Duodenal mucosa (tissue), 2 donors: Measurements from ENCODE around the gene ATF5.

ENCODE experiments used
- H3K27ac ChIP-seq: one replicate; pipeline ENCODE4 v1.7.0; 2013; ENCODE audit warnings: low read depth, low read length
- H3K27me3 ChIP-seq, 2 donors: one replicate each; pipeline ENCODE4 v1.7.0; 2013; ENCODE audit warnings: low read length in 2 of 2, control low read depth in 1 of 2; ENCODE audit not compliant: insufficient read depth in 2 of 2, control insufficient read depth in 1 of 2
- H3K36me3 ChIP-seq, 2 donors: one replicate each; pipeline ENCODE4 v1.7.0; 2013; ENCODE audit warnings: low read length in 2 of 2, control low read depth in 1 of 2; ENCODE audit not compliant: insufficient read depth in 2 of 2, control insufficient read depth in 1 of 2
- H3K4me1 ChIP-seq, 2 donors: one replicate each; pipeline ENCODE4 v1.7.0; 2013; ENCODE audit warnings: low read length in 2 of 2, control low read depth in 1 of 2; ENCODE audit not compliant: insufficient read depth in 2 of 2, control insufficient read depth in 1 of 2
- H3K4me3 ChIP-seq, 2 donors: one replicate each; pipeline ENCODE4 v1.7.0; 2013; ENCODE audit warnings: low read length in 2 of 2, low read depth in 1 of 2
- H3K9ac ChIP-seq, 2 donors: one replicate each; pipeline ENCODE4 v1.7.0; 2013; ENCODE audit warnings: low read length in 2 of 2, low read depth in 1 of 2
- H3K9me3 ChIP-seq, 2 donors: one replicate each; pipeline ENCODE4 v1.7.0; 2013; ENCODE audit warnings: low read length in 2 of 2, control low read depth in 1 of 2; ENCODE audit not compliant: control insufficient read depth in 1 of 2

The ATF5 gene

GRCh38 chr19:49911381-49912145 is 17.4 kb upstream of the ATF5 start:
- Histone ChIP-seq H3K27me3 (no peaks in the 10 kb centered on the region), H3K9me3 (no peaks in the 10 kb centered on the region), H3K4me1 (peaks cover 4 to 11% of the 10 kb centered on the region in 2 donors), H3K4me3 (no peak overlapping the region), H3K9ac (no peak overlapping the region), H3K27ac (no peak overlapping the region), H3K36me3 (peaks cover 31 to 62% of the 10 kb centered on the region in 2 donors)

GRCh38 chr19:49912965-49913685 is 15.9 kb upstream of the ATF5 start:
- Histone ChIP-seq H3K9me3 (no peaks in the 10 kb centered on the region), H3K4me1 (peaks cover 4 to 11% of the 10 kb centered on the region in 2 donors), H3K36me3 (peaks cover 19 to 58% of the 10 kb centered on the region in 2 donors), H3K9ac (no peak overlapping the region), H3K4me3 (no peak overlapping the region), H3K27ac (no peak overlapping the region), H3K27me3 (no peaks in the 10 kb centered on the region)

- Histone ChIP-seq H3K27ac (no peak overlapping the region), H3K27me3 (no peaks in the 10 kb centered on the region), H3K36me3 (peaks cover 15 to 52% of the 10 kb centered on the region in 2 donors), H3K4me3 (no peak overlapping the region), H3K9me3 (no peaks in the 10 kb centered on the region), H3K9ac (no peak overlapping the region), H3K4me1 (peaks cover 4 to 11% of the 10 kb centered on the region in 2 donors)
These were observed 15.3 kb upstream of the ATF5 start for GRCh38 chr19:49913720-49914119.

- peaks cover 4 to 11% of the 10 kb centered on the region in 2 donors for H3K4me1 ChIP-seq
These were observed 13.7 kb upstream of the ATF5 start for GRCh38 chr19:49915271-49915670.

GRCh38 chr19:49916839-49917733 is 11.9 kb upstream of the ATF5 start:
- H3K27ac ChIP-seq: no peak overlapping the region

More at GRCh38 chr19:49915271-49915670, 13.7 kb upstream of the ATF5 start:
- H3K27ac ChIP-seq: no peak overlapping the region
- H3K9ac ChIP-seq: no peak overlapping the region
- no peak overlapping the region for H3K4me3 ChIP-seq
- H3K27me3 ChIP-seq: no peaks in the 10 kb centered on the region
- H3K9me3 ChIP-seq: no peaks in the 10 kb centered on the region
- H3K36me3 ChIP-seq: peaks cover 15 to 43% of the 10 kb centered on the region in 2 donors

GRCh38 chr19:49918089-49918488 is 10.9 kb upstream of the ATF5 start:
- Histone ChIP-seq H3K9me3 (no peaks in the 10 kb centered on the region), H3K27me3 (no peaks in the 10 kb centered on the region), H3K36me3 (peaks cover 16 to 63% of the 10 kb centered on the region in 2 donors), H3K9ac (no peak overlapping the region), H3K4me3 (no peak overlapping the region), H3K4me1 (no peaks in the 10 kb centered on the region), H3K27ac (no peak overlapping the region)

More at GRCh38 chr19:49916839-49917733, 11.9 kb upstream of the ATF5 start:
- H3K36me3 ChIP-seq: peaks cover 15 to 60% of the 10 kb centered on the region in 2 donors
- H3K4me3 ChIP-seq: no peak overlapping the region
- H3K9ac ChIP-seq: no peak overlapping the region
- no peaks in the 10 kb centered on the region for H3K27me3 ChIP-seq
- no peaks in the 10 kb centered on the region for H3K9me3 ChIP-seq
- H3K4me1 ChIP-seq: no peaks in the 10 kb centered on the region

- Histone ChIP-seq H3K4me1 (no peaks in the 10 kb centered on the region), H3K27ac (no peak overlapping the region), H3K9me3 (no peaks in the 10 kb centered on the region), H3K36me3 (peaks cover 18 to 65% of the 10 kb centered on the region in 2 donors), H3K27me3 (no peaks in the 10 kb centered on the region), H3K4me3 (no peak overlapping the region), H3K9ac (no peak overlapping the region)
These were observed 8.2 kb upstream of the ATF5 start for GRCh38 chr19:49920624-49921363.

- peaks cover 22 to 69% of the 10 kb centered on the region in 2 donors for H3K36me3 ChIP-seq
These were observed 6.9 kb upstream of the ATF5 start for GRCh38 chr19:49921871-49922795.

More at GRCh38 chr19:49921871-49922795, 6.9 kb upstream of the ATF5 start:
- Histone ChIP-seq H3K9me3 (no peaks in the 10 kb centered on the region), H3K9ac (no peak overlapping the region), H3K27me3 (no peaks in the 10 kb centered on the region), H3K27ac (no peak overlapping the region), H3K4me3 (no peak overlapping the region), H3K4me1 (peaks cover 1 to 2% of the 10 kb centered on the region in 2 donors)
